AG09319 (cell line): ENCODE results near the gene CLSTN1.

ENCODE experiments used
- DNase-seq: peaks from one replicate; pipeline ENCODE4 v3.0.0-alpha.2; 2010; ENCODE audit warnings: low read depth; ENCODE audit errors: extremely low read depth
- CTCF ChIP-seq: IDR thresholded peaks from 2 replicates; pipeline ENCODE4 v1.5.1; 2011; ENCODE audit warnings: low read depth, mild to moderate bottlenecking, inconsistent platforms, low read length, moderate library complexity

Gene CLSTN1

GRCh38 chr1:9869831-9870251 lies 46.1 kb upstream of the CLSTN1 start:
- DNase-seq, result no peak
- no peak for TF ChIP-seq CTCF

- TF ChIP-seq CTCF, result no peak
- DNase-seq, result no peak
These were observed 44.5 kb upstream of the CLSTN1 start for GRCh38 chr1:9868244-9868590.

- DNase-seq, result no peak
- peak; percentile 95 for TF ChIP-seq CTCF
These were observed 43.9 kb upstream of the CLSTN1 start for GRCh38 chr1:9867408-9868243.

GRCh38 chr1:9866836-9867235 lies 43.1 kb upstream of the CLSTN1 start:
- no peak for DNase-seq
- TF ChIP-seq CTCF, result no peak

GRCh38 chr1:9865724-9866123 lies 42.0 kb upstream of the CLSTN1 start:
- TF ChIP-seq CTCF, result no peak
- no peak for DNase-seq

- TF ChIP-seq CTCF, result no peak
- no peak for DNase-seq
These were observed 39.6 kb upstream of the CLSTN1 start for GRCh38 chr1:9863371-9863770.

- no peak for TF ChIP-seq CTCF
- no peak for DNase-seq
These were observed 37.6 kb upstream of the CLSTN1 start for GRCh38 chr1:9861360-9861759.
